DND-41 (cell line): ENCODE data around the gene KLK3.

ENCODE experiments used
- CTCF ChIP-seq: IDR thresholded peaks from 2 replicates; pipeline ENCODE4 v1.5.1; 2012; ENCODE audit warnings: borderline replicate concordance, low read length, moderate library complexity, mild to moderate bottlenecking; ENCODE audit not compliant: poor library complexity, severe bottlenecking; ENCODE audit errors: extremely low read depth
- EZH2 ChIP-seq: IDR thresholded peaks from 3 replicates; pipeline ENCODE4 v1.6.1; 2012; ENCODE audit warnings: borderline replicate concordance, low read depth, mild to moderate bottlenecking, moderate library complexity, low read length, inconsistent platforms; ENCODE audit not compliant: severe bottlenecking

DNA sequence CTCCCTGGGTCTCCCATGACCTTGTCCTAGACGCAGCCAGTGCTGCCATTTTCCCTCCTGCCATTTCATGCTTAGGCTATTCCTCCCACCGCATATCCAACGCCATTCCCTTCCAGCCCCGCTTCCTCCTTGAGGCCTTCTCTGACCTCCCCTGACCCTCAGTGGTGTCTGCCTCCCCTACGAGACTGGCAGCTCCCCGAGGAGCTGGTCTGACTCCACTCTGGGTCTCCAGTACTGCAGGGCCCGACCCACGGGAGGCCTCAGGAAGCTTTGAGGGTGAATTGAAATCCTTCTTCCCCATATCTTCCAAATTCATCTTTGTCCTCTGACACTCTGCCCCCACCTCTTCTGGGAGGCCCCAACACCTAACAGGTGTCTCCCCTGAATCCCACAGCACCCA, 22.0 kb upstream of the KLK3 start:
- no peak for TF ChIP-seq CTCF
- no peak for TF ChIP-seq EZH2
